Measurements from ENCODE around the gene S100A3.

DNA sequence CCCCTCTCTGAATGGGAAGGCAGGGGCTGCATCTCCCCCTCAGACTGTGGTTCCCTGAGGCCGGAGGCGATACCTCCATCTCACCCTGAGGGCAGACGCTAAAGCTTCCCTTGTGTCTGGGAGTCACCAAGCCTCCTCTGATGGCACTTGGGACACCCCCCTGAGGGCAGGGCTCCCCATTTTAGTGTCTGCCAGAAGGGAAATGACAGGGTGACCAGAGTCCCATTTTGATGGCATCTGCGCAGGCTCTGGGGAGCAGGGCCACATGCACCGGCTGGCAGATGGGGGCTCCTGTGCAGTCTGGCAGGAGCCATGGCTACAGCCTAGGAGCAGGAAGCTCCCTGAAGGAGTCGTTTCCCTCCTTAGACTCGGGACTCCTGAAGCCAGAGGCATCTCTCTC, 14.9 kb upstream of the S100A3 start:
- TF ChIP-seq, protein P1, sequence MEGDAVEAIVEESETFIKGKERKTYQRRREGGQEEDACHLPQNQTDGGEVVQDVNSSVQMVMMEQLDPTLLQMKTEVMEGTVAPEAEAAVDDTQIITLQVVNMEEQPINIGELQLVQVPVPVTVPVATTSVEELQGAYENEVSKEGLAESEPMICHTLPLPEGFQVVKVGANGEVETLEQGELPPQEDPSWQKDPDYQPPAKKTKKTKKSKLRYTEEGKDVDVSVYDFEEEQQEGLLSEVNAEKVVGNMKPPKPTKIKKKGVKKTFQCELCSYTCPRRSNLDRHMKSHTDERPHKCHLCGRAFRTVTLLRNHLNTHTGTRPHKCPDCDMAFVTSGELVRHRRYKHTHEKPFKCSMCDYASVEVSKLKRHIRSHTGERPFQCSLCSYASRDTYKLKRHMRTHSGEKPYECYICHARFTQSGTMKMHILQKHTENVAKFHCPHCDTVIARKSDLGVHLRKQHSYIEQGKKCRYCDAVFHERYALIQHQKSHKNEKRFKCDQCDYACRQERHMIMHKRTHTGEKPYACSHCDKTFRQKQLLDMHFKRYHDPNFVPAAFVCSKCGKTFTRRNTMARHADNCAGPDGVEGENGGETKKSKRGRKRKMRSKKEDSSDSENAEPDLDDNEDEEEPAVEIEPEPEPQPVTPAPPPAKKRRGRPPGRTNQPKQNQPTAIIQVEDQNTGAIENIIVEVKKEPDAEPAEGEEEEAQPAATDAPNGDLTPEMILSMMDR (IDR thresholded peaks at IDR 0.05), result no peak
- no peak for TF ChIP-seq POLR2A (IDR thresholded peaks at IDR 0.05)

All from right lobe of liver (tissue), 4 donors.